Measurements from ENCODE around the gene CCDC154. TPM values are rescaled to one million over a fixed set of nuclear protein-coding genes. Genes with fewer than 3 reads are reported as not detected.
"Not testable (repeated sequence)": the region's sequence is repeated elsewhere in the genome, so short reads cannot be mapped to it uniquely, and the experiment has no call there.

Gene CCDC154
- polyA plus RNA-seq, 2 donors, result 0.44 to 0.98 TPM

DNA sequence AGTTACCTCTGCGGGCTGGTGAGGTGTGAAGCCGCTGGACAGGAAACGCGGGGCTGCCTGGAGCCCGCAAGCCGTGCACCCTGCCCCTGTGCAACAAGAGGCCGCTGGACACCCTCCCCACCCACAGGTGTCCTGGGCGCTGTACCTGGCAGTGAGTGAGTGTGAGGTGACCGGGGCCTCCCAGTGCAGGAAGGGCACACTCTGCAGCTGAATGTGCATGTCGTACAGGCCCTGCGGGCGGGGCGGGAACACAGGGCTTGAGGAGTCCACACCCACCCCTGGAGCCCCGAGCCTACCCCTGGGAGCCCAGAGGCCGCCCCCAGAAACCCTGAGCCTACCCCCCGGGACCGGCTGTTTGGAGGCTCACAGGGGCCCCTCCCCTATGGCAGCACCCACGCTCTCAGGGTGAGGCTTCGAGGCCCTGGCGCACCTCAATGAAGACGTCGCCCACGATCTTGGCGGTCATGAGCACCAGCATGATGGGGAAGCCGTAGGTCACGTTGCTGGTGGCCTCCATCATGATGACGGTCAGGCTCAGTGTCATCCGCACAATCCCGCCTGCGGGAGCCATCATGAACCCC lies 4.3 kb upstream of the CCDC154 start:
- Histone ChIP-seq H3K9me3 (ENCODE audit: control insufficient read depth in 2 of 2, insufficient read depth in 1 of 2, low read depth in 1 of 2, low read length in 1 of 2) (no peaks in the 10 kb centered on the region), H3K4me3 (ENCODE audit: low read depth in 1 of 2, low read length in 2 of 2) (no peak overlapping the region), H3K36me3 (ENCODE audit: control insufficient read depth in 2 of 2, insufficient read depth in 2 of 2, low read length in 1 of 2) (peaks cover 6 to 66% of the 10 kb centered on the region in 2 donors), H3K4me1 (ENCODE audit: control insufficient read depth in 2 of 2, insufficient read depth in 2 of 2, low read length in 1 of 2) (no peaks in the 10 kb centered on the region), H3K27me3 (ENCODE audit: control insufficient read depth in 1 of 2, insufficient read depth in 2 of 2, low read length in 2 of 2) (no peaks in the 10 kb centered on the region), H3K27ac (ENCODE audit: low read depth in 2 of 2, low read length in 1 of 2) (no peak overlapping the region)
- 90 to 91% methylated on average over 30 of the region's 30 CpGs for WGBS, 2 donors

DNA sequence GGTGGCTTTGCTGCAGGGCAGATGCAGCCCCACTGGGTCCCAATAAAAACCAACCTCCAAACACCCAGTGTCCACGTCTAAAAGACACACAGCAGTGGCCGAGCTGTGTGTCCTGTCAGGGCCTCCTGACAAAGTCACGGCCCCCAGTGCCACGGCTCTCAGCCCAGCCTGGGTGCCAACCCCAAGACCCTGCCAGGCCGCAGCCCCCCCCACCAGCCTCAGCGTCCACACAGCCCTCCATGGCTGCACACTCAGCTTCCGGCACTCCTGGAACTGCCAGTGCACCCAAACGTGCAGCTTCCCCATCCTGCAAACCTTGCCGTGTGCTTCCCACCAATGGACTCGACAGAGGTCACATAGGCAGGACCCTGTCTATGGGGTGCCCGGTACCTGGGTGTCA lies 3.6 kb upstream of the CCDC154 start:
- Histone ChIP-seq H3K4me1 (ENCODE audit: control insufficient read depth in 2 of 2, insufficient read depth in 2 of 2, low read length in 1 of 2) (no peaks in the 10 kb centered on the region), H3K9me3 (ENCODE audit: control insufficient read depth in 2 of 2, insufficient read depth in 1 of 2, low read depth in 1 of 2, low read length in 1 of 2) (no peaks in the 10 kb centered on the region), H3K27me3 (ENCODE audit: control insufficient read depth in 1 of 2, insufficient read depth in 2 of 2, low read length in 2 of 2) (no peaks in the 10 kb centered on the region), H3K27ac (ENCODE audit: low read depth in 2 of 2, low read length in 1 of 2) (no peak overlapping the region), H3K4me3 (ENCODE audit: low read depth in 1 of 2, low read length in 2 of 2) (no peak overlapping the region), H3K36me3 (ENCODE audit: control insufficient read depth in 2 of 2, insufficient read depth in 2 of 2, low read length in 1 of 2) (peaks cover 3 to 63% of the 10 kb centered on the region in 2 donors)
- 93 to 97% methylated on average over 11 of the region's 11 CpGs for WGBS, 2 donors

- Histone ChIP-seq H3K4me1 (ENCODE audit: control insufficient read depth in 2 of 2, insufficient read depth in 2 of 2, low read length in 1 of 2) (no peaks in the 10 kb centered on the region), H3K27me3 (ENCODE audit: control insufficient read depth in 1 of 2, insufficient read depth in 2 of 2, low read length in 2 of 2) (no peaks in the 10 kb centered on the region), H3K4me3 (ENCODE audit: low read depth in 1 of 2, low read length in 2 of 2) (no peak overlapping the region), H3K36me3 (ENCODE audit: control insufficient read depth in 2 of 2, insufficient read depth in 2 of 2, low read length in 1 of 2) (peaks cover 3 to 50% of the 10 kb centered on the region in 2 donors), H3K27ac (ENCODE audit: low read depth in 2 of 2, low read length in 1 of 2) (no peak overlapping the region), H3K9me3 (ENCODE audit: control insufficient read depth in 2 of 2, insufficient read depth in 1 of 2, low read depth in 1 of 2, low read length in 1 of 2) (no peaks in the 10 kb centered on the region)
- WGBS, 2 donors, result 90 to 91% methylated on average over 38 to 41 of the region's 41 CpGs
Measured at GRCh38 chr16:1446296-1447080, 2.1 kb upstream of the CCDC154 start.

DNA sequence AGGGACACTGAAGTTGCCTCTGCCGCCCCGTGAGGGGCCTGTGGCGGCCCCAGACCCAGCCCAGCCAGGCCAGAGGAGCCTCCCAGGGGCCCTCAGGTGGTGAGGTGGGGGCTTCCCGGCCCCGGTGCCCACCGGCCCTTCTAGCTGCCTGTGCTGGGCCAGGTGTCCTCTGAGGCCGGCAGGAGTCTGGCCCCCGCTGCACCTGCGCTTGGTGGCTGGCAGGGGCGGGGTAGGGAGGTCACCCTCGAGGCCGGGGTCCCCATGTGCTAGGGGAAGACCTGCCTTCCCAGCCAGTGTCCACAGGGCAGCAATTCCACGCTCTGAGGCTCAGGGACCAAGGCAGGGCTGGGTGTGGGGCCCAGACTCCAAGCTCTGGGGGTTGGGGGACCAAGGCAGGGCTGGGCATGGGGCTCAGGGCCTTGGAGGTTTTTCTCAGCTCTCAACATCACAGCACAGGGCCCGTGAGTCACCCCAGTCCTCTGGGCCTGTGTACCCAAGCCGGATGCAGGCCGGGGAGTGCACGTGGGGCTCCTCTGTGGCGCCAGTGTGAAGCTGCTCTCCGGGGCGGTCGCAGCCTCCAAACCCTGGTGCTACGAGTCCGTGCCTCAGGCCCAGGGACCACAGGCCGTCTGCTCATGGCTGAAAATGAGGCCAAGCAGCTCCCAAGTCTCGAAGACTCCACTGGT lies 1.3 kb upstream of the CCDC154 start:
- H3K27ac ChIP-seq (ENCODE audit: low read depth in 2 of 2, low read length in 1 of 2), result no peak overlapping the region
- no peaks in the 10 kb centered on the region for H3K27me3 ChIP-seq (ENCODE audit: control insufficient read depth in 1 of 2, insufficient read depth in 2 of 2, low read length in 2 of 2)
- no peaks in the 10 kb centered on the region for H3K4me1 ChIP-seq (ENCODE audit: control insufficient read depth in 2 of 2, insufficient read depth in 2 of 2, low read length in 1 of 2)
- peaks cover 3 to 42% of the 10 kb centered on the region in 2 donors for H3K36me3 ChIP-seq (ENCODE audit: control insufficient read depth in 2 of 2, insufficient read depth in 2 of 2, low read length in 1 of 2)
- H3K4me3 ChIP-seq (ENCODE audit: low read depth in 1 of 2, low read length in 2 of 2), result no peak overlapping the region
- no peaks in the 10 kb centered on the region for H3K9me3 ChIP-seq (ENCODE audit: control insufficient read depth in 2 of 2, insufficient read depth in 1 of 2, low read depth in 1 of 2, low read length in 1 of 2)
- 87 to 89% methylated on average over 24 to 25 of the region's 25 CpGs for WGBS, 2 donors

DNA sequence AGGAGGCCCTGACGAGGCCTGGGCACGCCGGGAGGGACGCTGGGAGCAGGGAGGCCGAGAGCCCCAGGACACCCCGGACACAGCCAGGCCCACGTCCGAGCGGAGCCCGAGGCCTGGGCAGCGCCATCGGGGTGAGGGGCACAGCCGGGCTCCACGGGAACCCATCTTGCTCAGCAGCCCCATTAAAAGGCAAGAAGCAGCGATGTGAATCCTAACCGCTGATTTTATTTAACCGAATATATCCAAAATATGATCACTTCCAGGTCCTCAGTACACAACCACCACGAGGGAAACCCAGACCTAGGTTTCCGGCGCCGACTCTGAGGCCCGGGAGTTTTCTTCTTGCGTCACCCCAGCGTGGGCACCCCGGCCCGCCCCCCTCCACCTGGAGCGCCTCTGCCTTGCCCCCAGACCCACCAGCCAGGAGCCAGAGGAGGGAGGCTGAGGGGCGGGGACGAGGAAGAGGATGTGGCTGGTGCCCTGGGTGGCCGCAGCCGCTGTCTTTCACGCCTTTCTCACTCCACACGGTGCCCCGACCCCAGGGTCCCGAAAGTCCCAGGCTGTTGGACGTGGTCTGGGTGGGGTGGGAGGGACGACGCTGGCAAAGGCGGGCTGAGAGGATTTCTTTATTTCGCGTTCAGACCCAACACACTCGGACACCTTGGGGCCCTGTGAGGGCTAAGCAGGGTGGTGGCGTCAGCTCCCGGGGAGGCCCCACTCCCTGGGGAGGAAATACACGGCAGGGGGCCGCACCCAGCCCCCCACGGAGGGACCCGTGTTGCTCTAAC lies 568 bp upstream of the CCDC154 start:
- no peaks in the 10 kb centered on the region for H3K4me1 ChIP-seq (ENCODE audit: control insufficient read depth in 2 of 2, insufficient read depth in 2 of 2, low read length in 1 of 2)
- 83 to 88% methylated on average over 46 to 48 of the region's 48 CpGs for WGBS, 2 donors
- H3K9me3 ChIP-seq (ENCODE audit: control insufficient read depth in 2 of 2, insufficient read depth in 1 of 2, low read depth in 1 of 2, low read length in 1 of 2), result no peaks in the 10 kb centered on the region
- peaks cover 3 to 38% of the 10 kb centered on the region in 2 donors for H3K36me3 ChIP-seq (ENCODE audit: control insufficient read depth in 2 of 2, insufficient read depth in 2 of 2, low read length in 1 of 2)
- no peak overlapping the region for H3K4me3 ChIP-seq (ENCODE audit: low read depth in 1 of 2, low read length in 2 of 2)
- H3K27ac ChIP-seq (ENCODE audit: low read depth in 2 of 2, low read length in 1 of 2), result no peak overlapping the region
- no peaks in the 10 kb centered on the region for H3K27me3 ChIP-seq (ENCODE audit: control insufficient read depth in 1 of 2, insufficient read depth in 2 of 2, low read length in 2 of 2)

DNA sequence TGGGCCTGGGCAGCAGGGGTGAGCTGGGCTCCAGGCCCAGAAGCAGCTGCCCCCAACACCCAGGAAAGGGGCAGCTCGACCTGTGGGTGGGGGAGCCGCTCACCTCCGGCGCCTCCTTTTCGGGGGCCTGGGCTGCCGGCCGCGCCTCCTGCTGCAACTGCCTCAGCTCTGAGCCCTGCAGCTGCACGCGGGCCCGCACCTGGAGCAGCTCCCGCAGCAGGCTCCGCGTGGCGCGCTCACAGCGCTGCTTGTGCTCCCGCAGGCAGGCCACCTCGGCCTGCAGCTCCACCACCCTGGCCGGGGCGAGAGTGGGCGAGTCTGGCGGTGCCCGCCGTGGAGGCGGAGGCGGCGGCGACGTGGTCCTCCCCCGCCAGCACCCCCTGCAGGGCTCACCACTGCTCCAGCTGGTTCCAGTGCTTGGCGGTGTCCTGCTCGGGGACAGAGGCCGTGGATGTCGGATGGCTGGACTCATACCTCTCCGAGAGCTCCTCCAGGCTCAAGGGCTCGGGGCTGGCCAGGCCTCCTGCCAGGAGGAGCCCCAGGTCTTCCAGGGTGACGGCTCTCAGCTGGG lies 868 bp downstream of the CCDC154 start:
- Histone ChIP-seq H3K36me3 (ENCODE audit: control insufficient read depth in 2 of 2, insufficient read depth in 2 of 2, low read length in 1 of 2) (peaks cover 3 to 24% of the 10 kb centered on the region in 2 donors), H3K27me3 (ENCODE audit: control insufficient read depth in 1 of 2, insufficient read depth in 2 of 2, low read length in 2 of 2) (no peaks in the 10 kb centered on the region), H3K27ac (ENCODE audit: low read depth in 2 of 2, low read length in 1 of 2) (no peak overlapping the region), H3K4me1 (ENCODE audit: control insufficient read depth in 2 of 2, insufficient read depth in 2 of 2, low read length in 1 of 2) (no peaks in the 10 kb centered on the region), H3K9me3 (ENCODE audit: control insufficient read depth in 2 of 2, insufficient read depth in 1 of 2, low read depth in 1 of 2, low read length in 1 of 2) (no peaks in the 10 kb centered on the region), H3K4me3 (ENCODE audit: low read depth in 1 of 2, low read length in 2 of 2) (no peak overlapping the region)
- 69 to 71% methylated on average over 38 of the region's 38 CpGs for WGBS, 2 donors

- Histone ChIP-seq H3K27me3 (ENCODE audit: control insufficient read depth in 1 of 2, insufficient read depth in 2 of 2, low read length in 2 of 2) (no peaks in the 10 kb centered on the region), H3K4me3 (ENCODE audit: low read depth in 1 of 2, low read length in 2 of 2) (no peak overlapping the region), H3K4me1 (ENCODE audit: control insufficient read depth in 2 of 2, insufficient read depth in 2 of 2, low read length in 1 of 2) (no peaks in the 10 kb centered on the region), H3K36me3 (ENCODE audit: control insufficient read depth in 2 of 2, insufficient read depth in 2 of 2, low read length in 1 of 2) (peaks cover 3 to 16% of the 10 kb centered on the region in 2 donors), H3K9me3 (ENCODE audit: control insufficient read depth in 2 of 2, insufficient read depth in 1 of 2, low read depth in 1 of 2, low read length in 1 of 2) (no peaks in the 10 kb centered on the region), H3K27ac (ENCODE audit: low read depth in 2 of 2, low read length in 1 of 2) (no peak overlapping the region)
- 83 to 89% methylated on average over 14 to 24 of the region's 24 CpGs for WGBS, 2 donors
Measured at GRCh38 chr16:1442697-1443096, 1.7 kb downstream of the CCDC154 start.

DNA sequence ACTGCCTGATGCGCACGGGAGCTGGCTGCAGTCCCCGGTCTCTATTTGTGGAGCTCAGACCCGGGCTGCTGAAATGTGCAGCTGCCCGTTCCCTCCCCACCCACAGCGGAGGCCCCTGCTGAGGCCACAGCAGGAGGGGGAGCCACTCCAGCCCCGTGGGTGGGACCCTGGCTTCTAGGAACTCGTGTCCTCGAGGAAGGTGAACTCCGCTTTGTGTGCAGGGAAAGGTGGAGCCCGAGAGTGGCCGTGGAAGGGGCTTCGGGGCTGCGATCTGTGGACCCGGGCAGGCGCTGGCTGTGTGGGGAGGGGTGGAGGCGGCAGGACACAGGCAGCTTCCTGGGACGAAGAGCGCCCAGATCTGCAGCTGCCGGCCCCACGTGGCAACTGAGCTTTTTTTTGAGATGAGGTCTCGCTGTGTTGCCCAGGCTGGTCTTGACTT lies 2.9 kb downstream of the CCDC154 start:
- Histone ChIP-seq H3K9me3 (ENCODE audit: control insufficient read depth in 2 of 2, insufficient read depth in 1 of 2, low read depth in 1 of 2, low read length in 1 of 2) (no peaks in the 10 kb centered on the region), H3K27ac (ENCODE audit: low read depth in 2 of 2, low read length in 1 of 2) (no peak overlapping the region), H3K4me1 (ENCODE audit: control insufficient read depth in 2 of 2, insufficient read depth in 2 of 2, low read length in 1 of 2) (no peaks in the 10 kb centered on the region), H3K27me3 (ENCODE audit: control insufficient read depth in 1 of 2, insufficient read depth in 2 of 2, low read length in 2 of 2) (no peaks in the 10 kb centered on the region), H3K4me3 (ENCODE audit: low read depth in 1 of 2, low read length in 2 of 2) (no peak overlapping the region), H3K36me3 (ENCODE audit: control insufficient read depth in 2 of 2, insufficient read depth in 2 of 2, low read length in 1 of 2) (peaks cover 0 to 7% of the 10 kb centered on the region in 2 donors)
- 75 to 77% methylated on average over 22 of the region's 22 CpGs for WGBS, 2 donors

DNA sequence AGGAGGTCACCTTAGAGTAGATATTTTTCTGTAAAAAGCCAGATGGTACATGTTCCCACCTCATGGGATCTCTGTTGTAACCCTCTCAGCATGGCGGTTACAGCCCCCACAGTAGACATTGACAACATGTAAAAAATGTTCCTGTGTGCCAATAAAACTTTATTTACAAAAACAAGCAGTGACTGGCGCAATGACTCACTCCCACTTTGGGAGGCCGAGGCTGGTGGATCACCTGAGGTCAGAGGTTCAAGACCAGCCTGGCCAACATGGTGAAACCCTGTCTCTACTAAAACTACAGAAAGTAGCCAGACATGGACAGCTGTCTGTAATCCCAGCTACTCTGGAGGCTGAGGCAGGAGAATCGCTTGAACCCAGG lies 4.7 kb downstream of the CCDC154 start:
- not testable (repeated sequence) for H3K4me3 ChIP-seq (ENCODE audit: low read depth in 1 of 2, low read length in 2 of 2); H3K4me1 ChIP-seq (ENCODE audit: control insufficient read depth in 2 of 2, insufficient read depth in 2 of 2, low read length in 1 of 2); H3K9me3 ChIP-seq (ENCODE audit: control insufficient read depth in 2 of 2, insufficient read depth in 1 of 2, low read depth in 1 of 2, low read length in 1 of 2); H3K36me3 ChIP-seq (ENCODE audit: control insufficient read depth in 2 of 2, insufficient read depth in 2 of 2, low read length in 1 of 2); H3K27ac ChIP-seq (ENCODE audit: low read depth in 2 of 2, low read length in 1 of 2); H3K27me3 ChIP-seq (ENCODE audit: control insufficient read depth in 1 of 2, insufficient read depth in 2 of 2, low read length in 2 of 2)
- 87 to 89% methylated on average over 4 of the region's 4 CpGs for WGBS, 2 donors
